22Rv1 (cell line): ENCODE measurements around the gene SRPRB.

Experiments used
- CTCF ChIP-seq: fragments of 450-650 bp; IDR thresholded peaks from 2 replicates; pipeline ENCODE4 v1.5.1; 2017; ENCODE audit warnings: mild to moderate bottlenecking
- ZFX ChIP-seq: fragments of 450-650 bp; IDR thresholded peaks from 2 replicates; pipeline ENCODE4 v1.6.1; 2017; ENCODE audit warnings: antibody characterized with exemption, borderline replicate concordance

- no peak for TF ChIP-seq CTCF
- TF ChIP-seq ZFX: no peak
Observed at GRCh38 chr3:133758568-133758928, 47.1 kb upstream of the SRPRB start.
